Measurements from ENCODE around the gene USP20.
A peak's percentile ranks its signal among the peaks of the same experiment; 100 is the strongest.

Gene USP20

DNA sequence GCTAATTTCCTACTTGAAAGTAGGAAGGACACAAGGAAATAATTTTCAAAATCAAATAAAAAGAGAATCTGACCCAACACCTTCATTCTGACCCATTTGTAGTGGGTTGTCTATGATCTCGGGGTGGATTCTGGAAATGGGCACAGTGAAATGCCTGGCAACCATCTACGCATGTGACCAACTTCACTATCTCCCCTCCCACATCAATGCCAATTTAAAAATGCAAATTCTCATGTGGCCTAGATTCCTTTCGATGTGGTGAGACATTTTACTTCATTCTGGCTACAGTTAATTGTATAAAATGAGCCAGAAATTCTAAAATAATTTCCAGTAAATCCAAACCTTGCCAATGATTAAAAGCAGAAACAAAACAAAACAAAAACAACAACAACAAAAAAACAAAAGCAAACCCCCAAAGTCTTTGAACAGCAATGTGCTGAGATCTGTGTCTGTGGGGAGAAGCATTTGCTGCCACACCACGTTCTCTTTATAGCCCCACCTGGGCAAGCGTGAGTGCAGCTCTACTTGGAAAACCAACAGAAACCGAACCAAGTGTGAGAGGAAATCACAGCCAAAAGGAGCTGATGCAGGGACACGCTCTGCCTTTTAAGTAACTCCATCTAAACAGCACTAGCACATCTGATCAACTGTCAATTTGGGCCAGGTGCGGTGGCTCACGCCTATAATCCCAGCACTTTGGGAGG, 59.0 kb downstream of the USP20 start:
- DNase-seq: peak in 1 of 2 donors; percentile 30

- peak; percentile 27 to 35 for DNase-seq
Observed at GRCh38 chr9:129895376-129896268, 60.4 kb downstream of the USP20 start.

GRCh38 chr9:129897263-129897662, 62.0 kb downstream of the USP20 start:
- DNase-seq: no peak

- DNase-seq: no peak
Observed at GRCh38 chr9:129898185-129898584, 62.9 kb downstream of the USP20 start.

GRCh38 chr9:129899620-129900019, 64.4 kb downstream of the USP20 start:
- DNase-seq: no peak

DNA sequence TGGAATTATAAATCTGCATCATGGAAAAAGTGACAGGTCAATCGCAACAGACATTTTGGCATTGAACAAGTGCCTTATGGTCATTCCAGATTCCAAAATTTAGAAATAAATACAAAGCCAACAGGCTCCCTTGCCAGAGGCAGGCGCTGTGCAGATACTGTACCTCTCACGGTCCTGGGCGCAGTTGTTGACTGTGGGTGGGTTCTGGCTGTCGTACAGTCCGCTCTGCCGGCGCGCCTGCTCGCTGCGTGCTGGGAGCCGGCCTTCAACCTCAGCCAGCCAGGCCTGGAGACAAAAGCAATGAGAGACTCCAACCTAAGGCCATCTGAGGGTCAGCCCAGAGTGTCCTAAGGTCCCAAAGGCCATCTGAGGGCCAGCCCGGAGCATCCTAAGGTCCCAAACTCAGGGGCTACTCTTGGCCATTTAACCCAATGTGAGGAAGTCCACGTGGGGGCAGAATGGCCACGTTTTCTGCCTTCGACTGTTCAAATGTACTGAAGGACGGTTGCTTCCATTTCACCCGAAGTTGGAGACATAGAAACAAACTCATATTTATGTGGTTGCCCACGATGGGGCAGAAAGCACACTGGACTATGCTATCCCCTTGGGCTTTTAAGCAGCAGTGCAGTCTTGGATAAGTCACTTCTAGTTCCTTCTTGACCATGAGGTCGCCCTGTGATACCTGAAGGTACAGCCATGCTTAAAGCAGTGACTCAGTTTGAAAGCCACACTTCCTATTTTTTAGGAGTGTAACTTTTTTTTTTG, 65.2 kb downstream of the USP20 start:
- no peak for DNase-seq

GRCh38 chr9:129901993-129902739, 66.9 kb downstream of the USP20 start:
- no peak for DNase-seq

GRCh38 chr9:129902740-129903134, 67.5 kb downstream of the USP20 start:
- DNase-seq: no peak

GRCh38 chr9:129904734-129905133, 69.5 kb downstream of the USP20 start:
- no peak for DNase-seq

DNA sequence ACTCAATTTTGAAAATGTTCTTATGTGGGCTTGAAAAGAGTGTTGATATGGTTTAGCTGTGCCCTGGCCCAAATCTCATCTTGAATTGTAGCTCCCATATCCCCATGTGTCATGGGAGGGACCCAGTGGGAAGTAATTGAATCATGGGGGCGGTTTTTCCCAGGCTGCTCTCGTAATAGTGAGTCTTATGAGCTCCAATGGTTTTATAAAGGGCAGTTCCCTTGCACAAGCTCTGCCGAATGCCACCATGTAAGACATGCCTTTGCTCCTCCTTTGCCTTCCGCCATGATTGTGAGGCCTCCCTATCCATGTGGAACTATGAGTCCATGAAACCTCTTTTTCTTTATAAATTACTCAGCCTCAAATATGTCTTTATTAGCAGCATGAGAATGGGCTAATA, 71.0 kb downstream of the USP20 start:
- no peak for DNase-seq

- no peak for DNase-seq
Observed at GRCh38 chr9:129907201-129907600, 71.9 kb downstream of the USP20 start.

- DNase-seq: no peak
Observed at GRCh38 chr9:129908906-129909305, 73.6 kb downstream of the USP20 start.

- no peak for DNase-seq
Observed at GRCh38 chr9:129909851-129910250, 74.6 kb downstream of the USP20 start.

GRCh38 chr9:129910628-129911567, 75.6 kb downstream of the USP20 start:
- DNase-seq: no peak

- no peak for DNase-seq
Observed at GRCh38 chr9:129914051-129914450, 78.8 kb downstream of the USP20 start.

GRCh38 chr9:129916707-129917106, 81.4 kb downstream of the USP20 start:
- no peak for DNase-seq

- no peak for DNase-seq
Observed at GRCh38 chr9:129918296-129918950, 83.2 kb downstream of the USP20 start.

DNA sequence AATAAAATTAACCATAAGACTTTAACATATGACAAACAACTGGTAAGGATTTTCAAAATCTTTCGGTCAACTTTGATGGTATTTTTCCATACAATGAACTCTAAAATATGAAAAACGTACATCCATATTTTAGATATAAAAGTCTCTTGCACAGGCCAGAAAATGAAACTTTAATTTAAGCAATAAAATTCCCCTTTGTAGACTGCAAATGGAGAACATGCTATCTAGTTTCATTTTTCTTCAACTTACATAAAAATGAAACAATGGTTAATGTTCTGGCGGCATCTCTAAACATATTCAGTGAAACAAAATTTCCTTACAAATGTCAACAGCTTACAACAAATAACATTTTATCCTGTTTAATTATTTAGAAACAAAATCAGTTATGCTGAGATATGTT, 84.0 kb downstream of the USP20 start:
- no peak for DNase-seq

GRCh38 chr9:129919841-129920240, 84.6 kb downstream of the USP20 start:
- DNase-seq: no peak

DNA sequence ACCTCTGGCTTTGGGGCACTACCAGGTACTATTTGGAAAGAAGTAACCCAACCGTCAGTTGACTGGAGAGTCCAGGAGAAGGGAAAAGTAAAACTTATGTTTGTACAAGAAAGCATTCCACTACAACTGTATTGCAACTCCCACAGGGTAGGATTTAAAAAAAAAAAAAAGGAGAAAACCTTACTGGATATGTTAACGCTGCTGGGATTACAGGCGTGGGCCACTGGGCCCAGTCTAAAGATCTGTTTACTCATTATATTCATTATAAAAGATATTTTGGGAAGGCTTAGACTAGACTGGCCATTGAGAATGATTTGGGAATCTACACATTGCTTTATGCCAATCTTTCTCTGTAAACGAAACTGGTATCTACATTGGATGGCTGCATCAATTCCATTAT, 86.6 kb downstream of the USP20 start:
- no peak for DNase-seq

- no peak for DNase-seq
Observed at GRCh38 chr9:129923589-129923988, 88.3 kb downstream of the USP20 start.
